ENCODE results near the gene DTD1. TPM values are rescaled to one million over a fixed set of nuclear protein-coding genes. Genes with fewer than 3 reads are reported as not detected.

The DTD1 gene
- 85.0 TPM for polyA plus RNA-seq (2012; ENCODE audit: insufficient read depth, insufficient read length, low read depth)

GRCh38 chr20:18587665-18588573 lies at the start of gene DTD1:
TSS of gene DTD1 (plus strand) at chr20:18588054. CDS start at chr20:18588073, 19 bp downstream.
- H3K9me3 ChIP-seq, result no peaks in the 10 kb centered on the region
- H3K4me1 ChIP-seq, result no peaks in the 10 kb centered on the region
- TF ChIP-seq, protein P1, sequence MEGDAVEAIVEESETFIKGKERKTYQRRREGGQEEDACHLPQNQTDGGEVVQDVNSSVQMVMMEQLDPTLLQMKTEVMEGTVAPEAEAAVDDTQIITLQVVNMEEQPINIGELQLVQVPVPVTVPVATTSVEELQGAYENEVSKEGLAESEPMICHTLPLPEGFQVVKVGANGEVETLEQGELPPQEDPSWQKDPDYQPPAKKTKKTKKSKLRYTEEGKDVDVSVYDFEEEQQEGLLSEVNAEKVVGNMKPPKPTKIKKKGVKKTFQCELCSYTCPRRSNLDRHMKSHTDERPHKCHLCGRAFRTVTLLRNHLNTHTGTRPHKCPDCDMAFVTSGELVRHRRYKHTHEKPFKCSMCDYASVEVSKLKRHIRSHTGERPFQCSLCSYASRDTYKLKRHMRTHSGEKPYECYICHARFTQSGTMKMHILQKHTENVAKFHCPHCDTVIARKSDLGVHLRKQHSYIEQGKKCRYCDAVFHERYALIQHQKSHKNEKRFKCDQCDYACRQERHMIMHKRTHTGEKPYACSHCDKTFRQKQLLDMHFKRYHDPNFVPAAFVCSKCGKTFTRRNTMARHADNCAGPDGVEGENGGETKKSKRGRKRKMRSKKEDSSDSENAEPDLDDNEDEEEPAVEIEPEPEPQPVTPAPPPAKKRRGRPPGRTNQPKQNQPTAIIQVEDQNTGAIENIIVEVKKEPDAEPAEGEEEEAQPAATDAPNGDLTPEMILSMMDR (IDR thresholded peaks at IDR 0.05; ENCODE audit: low read depth, low read length), result peak; percentile 56
- H3K27me3 ChIP-seq, result no peaks in the 10 kb centered on the region
- peak; percentile 98 for DNase-seq
- no peaks in the 10 kb centered on the region for H3K36me3 ChIP-seq
- H3K4me3 ChIP-seq (ENCODE audit: low read depth, low read length), result peak within 1 kb of the TSS; percentile 94

- no peaks in the 10 kb centered on the region for H3K27me3 ChIP-seq
- peaks cover 15% of the 10 kb centered on the region for H3K36me3 ChIP-seq
- no peaks in the 10 kb centered on the region for H3K4me1 ChIP-seq
- H3K9me3 ChIP-seq, result no peaks in the 10 kb centered on the region
- no peak overlapping the region for H3K4me3 ChIP-seq (ENCODE audit: low read depth, low read length)
- TF ChIP-seq, protein P1 (IDR thresholded peaks at IDR 0.05; ENCODE audit: low read depth, low read length), result no peak
- DNase-seq, result no peak
These were observed 46.1 kb upstream of the DTD1 start for GRCh38 chr20:18541741-18542140.

- peaks cover 20% of the 10 kb centered on the region for H3K36me3 ChIP-seq
These were observed 44.6 kb upstream of the DTD1 start for GRCh38 chr20:18543216-18543615.

DNA sequence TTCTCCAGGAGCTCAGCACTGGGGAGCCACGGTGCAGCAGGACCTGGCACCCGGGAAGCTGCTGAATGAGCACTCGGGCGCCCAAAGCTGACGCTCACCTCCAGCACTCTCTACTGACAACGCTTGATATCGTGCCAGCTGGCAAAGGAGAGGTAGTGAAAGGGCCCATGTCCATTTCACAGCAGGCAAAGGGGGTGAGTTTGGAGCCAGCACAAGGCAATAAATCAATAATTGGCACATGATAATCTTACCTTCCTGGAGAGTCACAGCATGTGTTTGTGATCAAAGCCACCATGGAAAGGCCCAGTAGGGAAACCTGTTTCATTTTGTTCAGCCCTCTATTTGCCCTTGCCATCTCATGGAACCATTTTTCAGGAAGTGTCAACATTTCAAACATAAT lies 43.9 kb upstream of the DTD1 start:
- no peaks in the 10 kb centered on the region for H3K27me3 ChIP-seq
- H3K9me3 ChIP-seq, result no peaks in the 10 kb centered on the region
- H3K4me1 ChIP-seq, result no peaks in the 10 kb centered on the region
- DNase-seq, result no peak
- TF ChIP-seq, protein P1 (IDR thresholded peaks at IDR 0.05; ENCODE audit: low read depth, low read length), result no peak
- no peak overlapping the region for H3K4me3 ChIP-seq (ENCODE audit: low read depth, low read length)
- peaks cover 24% of the 10 kb centered on the region for H3K36me3 ChIP-seq

More at GRCh38 chr20:18543216-18543615, 44.6 kb upstream of the DTD1 start:
- no peak for DNase-seq
- Histone ChIP-seq H3K9me3 (no peaks in the 10 kb centered on the region), H3K4me3 (ENCODE audit: low read depth, low read length) (no peak overlapping the region), H3K4me1 (no peaks in the 10 kb centered on the region), H3K27me3 (no peaks in the 10 kb centered on the region)
- TF ChIP-seq, protein P1 (IDR thresholded peaks at IDR 0.05; ENCODE audit: low read depth, low read length), result no peak

GRCh38 chr20:18545566-18545965 lies 42.3 kb upstream of the DTD1 start:
- peaks cover 30% of the 10 kb centered on the region for H3K36me3 ChIP-seq
- no peaks in the 10 kb centered on the region for H3K9me3 ChIP-seq
- H3K27me3 ChIP-seq, result no peaks in the 10 kb centered on the region
- TF ChIP-seq, protein P1 (IDR thresholded peaks at IDR 0.05; ENCODE audit: low read depth, low read length), result no peak
- no peak for DNase-seq
- H3K4me3 ChIP-seq (ENCODE audit: low read depth, low read length), result no peak overlapping the region
- H3K4me1 ChIP-seq, result no peaks in the 10 kb centered on the region

DNA sequence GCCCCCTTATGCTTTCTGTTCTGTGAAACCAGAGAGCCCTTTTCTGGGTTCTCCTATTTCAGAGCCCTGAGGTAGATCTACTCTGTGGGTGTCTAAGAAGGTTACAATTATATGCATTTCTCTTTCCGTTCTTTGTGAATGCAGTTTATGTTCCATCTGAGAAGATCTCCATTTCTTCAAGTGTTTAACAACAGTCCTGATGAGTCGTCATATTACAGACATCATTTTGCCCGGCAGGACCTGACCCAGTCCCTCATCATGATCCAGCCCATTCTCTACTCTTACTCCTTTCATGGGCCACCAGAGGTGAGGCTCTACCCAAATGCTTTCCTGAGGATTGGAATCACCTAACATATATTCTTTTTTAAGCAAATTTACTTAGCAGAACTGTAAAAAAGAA lies 39.4 kb upstream of the DTD1 start:
- no peak for DNase-seq
- TF ChIP-seq, protein P1 (IDR thresholded peaks at IDR 0.05; ENCODE audit: low read depth, low read length), result no peak
- no peaks in the 10 kb centered on the region for H3K4me1 ChIP-seq
- H3K4me3 ChIP-seq (ENCODE audit: low read depth, low read length), result no peak overlapping the region
- H3K36me3 ChIP-seq, result peaks cover 27% of the 10 kb centered on the region
- no peaks in the 10 kb centered on the region for H3K27me3 ChIP-seq
- H3K9me3 ChIP-seq, result no peaks in the 10 kb centered on the region

All from BE2C (cell line).